Measurements from ENCODE around the gene RCSD1.

GRCh38 chr1:167717351-167717750 lies 87.3 kb downstream of the RCSD1 start:
- TF ChIP-seq CTCF (conservative IDR thresholded peaks at IDR 0.05; ENCODE audit: low read depth, low read length) = no peak
- TF ChIP-seq EZH2 (IDR thresholded peaks at IDR 0.05; ENCODE audit: borderline replicate concordance, low read depth, low read length, poor library complexity, severe bottlenecking) = no peak

Data from A673 (cell line).